Body of pancreas (tissue), 4 donors: ENCODE data around the gene LTBP3.

ENCODE experiments used
- CTCF ChIP-seq, 7 experiments: fragments of 450-650 bp in 4 of 7; fragments of 200-600 bp in 3 of 7; sonication (generic) in 3 of 7; IDR thresholded peaks; one replicate each; pipeline ENCODE4 v1.5.1; 2016 to 2019; ENCODE audit warnings: antibody characterized with exemption in 7 of 7
- POLR2A ChIP-seq, 3 donors: fragments of 450-650 bp; IDR thresholded peaks; one replicate each; pipeline ENCODE4 v1.6.1; 2016; ENCODE audit warnings: antibody characterized with exemption in 3 of 3, mild to moderate bottlenecking in 2 of 3

GRCh38 chr11:65538915-65539743 lies 19.0 kb downstream of the LTBP3 start:
- no peak for TF ChIP-seq CTCF (IDR thresholded peaks at IDR 0.05)
- no peak for TF ChIP-seq POLR2A (IDR thresholded peaks at IDR 0.05)
